Measurements from ENCODE around the gene TBXAS1.
A peak's percentile ranks its signal among the peaks of the same experiment; 100 is the strongest.

Gene TBXAS1

GRCh38 chr7:140045697-140046096 lies 216.6 kb downstream of the TBXAS1 start:
- no peak for DNase-seq (ENCODE audit: low read depth, low spot score)

DNA sequence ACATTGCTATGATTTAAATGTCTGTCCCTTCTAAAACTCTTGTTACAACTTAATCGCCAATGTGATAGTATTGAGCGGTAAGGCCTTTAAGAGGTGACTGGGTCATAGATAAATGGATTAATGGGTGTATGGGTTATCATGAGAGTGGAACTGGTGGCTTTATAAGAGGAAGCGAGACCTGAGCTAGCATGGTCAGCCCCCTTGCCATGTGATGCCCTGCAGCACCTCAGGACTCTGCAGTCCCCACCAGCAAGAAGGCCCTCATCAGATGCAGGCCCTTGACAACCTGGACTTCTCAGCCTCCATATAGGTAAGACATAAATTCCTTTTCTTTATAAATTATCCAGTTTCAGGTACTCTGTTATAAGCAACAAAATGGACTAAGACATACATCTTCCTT lies 218.1 kb downstream of the TBXAS1 start:
- no peak for DNase-seq (ENCODE audit: low read depth, low spot score)

- DNase-seq (ENCODE audit: low read depth, low spot score) = no peak
Observed at GRCh38 chr7:140048138-140048537, 219.1 kb downstream of the TBXAS1 start.

GRCh38 chr7:140048989-140049338 lies 219.9 kb downstream of the TBXAS1 start:
- DNase-seq (ENCODE audit: low read depth, low spot score) = no peak

DNA sequence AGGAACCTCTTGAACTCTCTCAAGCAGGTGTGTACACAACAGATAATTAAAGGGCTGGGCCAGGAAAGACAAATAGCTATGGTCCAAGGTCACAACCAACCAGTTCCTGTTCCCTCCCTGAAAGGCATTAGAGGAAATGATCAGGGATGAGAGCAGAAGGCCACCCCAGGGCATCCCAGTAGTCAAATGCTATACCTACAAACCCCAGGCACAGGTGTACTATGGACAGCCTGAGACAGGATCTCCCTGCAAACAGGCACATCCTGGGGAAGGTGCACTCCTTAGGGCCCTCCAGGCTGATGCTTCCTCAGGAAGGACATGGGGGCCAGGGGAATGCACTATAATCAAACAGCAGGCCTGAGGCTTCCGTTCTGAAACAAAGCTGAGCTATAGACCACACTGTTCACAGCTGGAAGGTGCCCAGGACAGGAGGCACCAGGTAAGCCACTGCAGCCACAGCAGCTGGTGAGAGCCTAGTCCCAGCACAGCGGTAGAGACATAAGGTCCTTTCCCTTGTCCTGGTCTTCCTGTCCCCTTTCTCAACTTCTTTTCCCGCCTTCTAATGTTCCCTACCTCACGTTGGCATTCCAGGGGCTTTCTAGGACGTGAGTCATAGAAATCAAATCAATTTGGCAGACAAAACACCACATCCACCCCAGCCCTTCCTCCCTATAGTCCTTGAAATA lies 220.4 kb downstream of the TBXAS1 start:
- DNase-seq (ENCODE audit: low read depth, low spot score) = peak; percentile 57

DNA sequence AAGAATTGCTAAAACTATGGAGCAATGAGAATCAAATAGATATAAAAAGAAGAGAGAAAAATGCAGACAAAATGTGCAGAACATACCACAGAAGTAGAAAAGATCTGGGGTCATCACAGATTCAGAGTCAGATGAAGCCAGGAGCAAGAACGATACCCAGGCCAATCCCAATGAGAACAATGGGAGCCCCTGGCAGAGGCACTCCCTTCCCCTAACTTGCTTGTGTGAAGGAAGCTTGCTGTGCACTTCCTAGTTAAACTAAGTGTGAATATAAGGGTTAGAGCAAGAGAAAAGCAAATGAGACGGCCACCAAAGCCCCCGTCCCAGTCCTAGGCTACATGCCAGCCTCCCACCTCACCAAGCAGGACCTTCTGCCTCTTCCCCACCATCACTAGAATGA lies 221.0 kb downstream of the TBXAS1 start:
- no peak for DNase-seq (ENCODE audit: low read depth, low spot score)

DNA sequence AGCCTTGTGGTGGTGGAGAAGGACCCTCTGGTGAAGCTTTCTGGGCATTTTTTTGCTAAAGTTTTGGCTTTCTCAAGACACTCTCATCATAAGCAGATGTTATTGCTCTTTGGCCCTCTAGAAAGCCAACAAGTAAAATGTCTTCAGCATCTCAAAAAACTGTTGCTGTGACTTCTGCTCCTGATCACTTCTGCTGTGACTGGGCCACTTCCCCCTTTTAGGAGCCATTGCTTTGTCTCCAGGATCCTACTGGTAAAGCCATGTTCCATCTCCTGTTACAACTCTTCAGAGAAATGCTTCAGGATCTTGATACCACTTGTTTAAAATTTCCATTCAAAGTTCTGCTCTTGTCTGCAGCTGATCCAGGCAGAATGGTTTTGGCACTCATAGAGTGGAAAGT lies 222.8 kb downstream of the TBXAS1 start:
- no peak for DNase-seq (ENCODE audit: low read depth, low spot score)

GRCh38 chr7:140053812-140054539 lies 224.9 kb downstream of the TBXAS1 start:
- DNase-seq (ENCODE audit: low read depth, low spot score) = no peak

DNA sequence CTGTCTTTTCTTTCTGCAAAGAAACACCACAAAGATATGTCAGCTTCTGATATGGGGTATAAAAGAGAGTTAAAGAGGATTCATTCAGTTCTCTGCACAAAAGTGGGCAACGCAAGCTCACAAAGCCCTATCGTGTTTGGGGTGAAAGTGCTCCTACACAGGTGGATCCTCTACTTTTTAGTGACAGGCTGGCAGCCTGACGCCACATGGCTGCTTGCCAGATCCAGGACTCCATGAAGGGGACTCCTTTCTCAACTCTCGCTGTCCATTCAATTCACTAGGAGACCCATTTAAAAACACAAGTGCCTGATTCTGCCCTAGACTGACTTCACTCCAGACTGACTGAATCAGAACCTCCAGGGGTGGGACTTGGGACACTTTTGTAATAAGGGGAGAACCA lies 225.7 kb downstream of the TBXAS1 start:
- DNase-seq (ENCODE audit: low read depth, low spot score) = no peak

DNA sequence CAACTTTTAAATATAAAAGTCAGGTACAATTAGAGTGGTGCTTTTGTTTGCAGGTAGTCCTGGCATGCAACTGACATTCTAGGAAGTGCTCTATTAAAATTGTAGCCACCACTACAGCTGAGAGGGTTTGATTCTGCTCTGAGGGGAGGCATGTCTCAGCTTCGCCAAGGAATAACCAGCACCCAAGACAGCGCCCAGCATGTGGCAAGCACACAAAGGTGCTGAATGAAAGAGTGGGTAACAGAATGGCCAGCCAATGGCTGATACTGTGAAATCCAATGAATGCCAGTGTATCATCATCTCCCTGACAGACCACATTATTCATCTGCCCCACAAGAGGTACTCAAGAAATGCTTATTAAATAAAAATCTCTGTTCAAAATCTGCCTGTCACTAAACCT lies 226.8 kb downstream of the TBXAS1 start:
- DNase-seq (ENCODE audit: low read depth, low spot score) = no peak

GRCh38 chr7:140056431-140057142 lies 227.5 kb downstream of the TBXAS1 start:
- DNase-seq (ENCODE audit: low read depth, low spot score) = no peak

DNA sequence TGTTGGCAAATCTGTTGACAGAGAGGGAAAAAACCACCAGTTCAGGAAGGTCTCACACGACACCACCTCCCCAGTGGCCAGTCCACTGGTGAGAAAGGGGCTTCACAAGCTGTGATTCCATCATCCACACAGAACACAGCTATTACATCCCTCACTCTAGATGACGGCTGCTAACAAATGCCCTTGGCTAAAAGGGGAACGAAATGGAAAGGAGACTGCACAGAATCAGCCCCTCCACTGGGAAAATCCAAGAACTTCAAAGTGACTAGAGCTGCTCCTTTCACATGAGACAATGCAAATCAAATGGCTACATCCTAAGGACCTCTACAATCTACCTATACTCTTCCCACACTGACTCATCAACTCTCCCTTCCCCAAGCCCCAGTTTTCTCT lies 228.1 kb downstream of the TBXAS1 start:
- no peak for DNase-seq (ENCODE audit: low read depth, low spot score)

- no peak for DNase-seq (ENCODE audit: low read depth, low spot score)
Observed at GRCh38 chr7:140058517-140058916, 229.5 kb downstream of the TBXAS1 start.

DNA sequence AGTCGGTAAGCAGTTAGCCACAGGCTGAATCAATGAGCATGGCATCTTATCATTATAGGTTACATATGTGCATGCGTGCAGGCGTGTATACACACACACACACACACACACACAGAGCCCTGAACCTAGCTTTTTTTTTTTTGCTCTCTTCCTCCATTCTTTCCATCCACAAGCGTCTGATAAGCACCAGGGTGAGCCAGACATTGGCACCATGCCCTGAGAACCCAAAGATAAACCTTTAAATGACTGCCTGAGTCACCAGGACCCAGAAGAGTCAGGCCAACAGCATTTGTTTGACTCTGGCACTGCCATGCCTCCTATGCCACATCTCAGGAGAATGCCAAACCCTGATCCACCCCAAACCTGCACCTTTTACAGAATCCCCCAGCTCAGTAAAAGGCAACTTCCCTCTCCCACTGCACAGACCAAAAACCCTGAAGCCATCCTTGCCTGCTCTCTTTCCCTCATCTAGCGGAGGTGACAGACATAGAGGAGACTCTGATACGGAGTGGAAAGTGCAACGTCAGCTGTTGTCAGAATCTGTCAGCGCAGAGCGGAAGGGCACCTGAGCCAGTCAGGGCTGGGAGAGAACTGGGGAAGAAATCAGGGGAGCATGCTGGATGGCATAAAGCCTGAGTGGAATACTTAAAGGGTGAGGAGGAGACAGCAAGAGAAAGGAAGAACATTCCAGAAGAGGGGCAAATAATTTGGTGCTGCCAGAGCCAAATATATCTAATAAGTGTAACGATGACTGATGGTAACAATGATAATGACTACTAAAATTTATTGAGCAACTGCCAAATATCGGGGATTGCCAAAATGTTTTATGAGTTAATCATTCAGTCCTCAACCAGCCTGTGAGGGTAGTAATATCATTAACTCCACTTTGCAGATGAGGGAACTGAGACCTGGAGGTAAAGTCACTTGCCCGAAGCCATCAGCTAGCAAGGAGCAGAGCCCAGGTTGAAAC lies 230.5 kb downstream of the TBXAS1 start:
- peak; percentile 93 for DNase-seq (ENCODE audit: low read depth, low spot score)

DNA sequence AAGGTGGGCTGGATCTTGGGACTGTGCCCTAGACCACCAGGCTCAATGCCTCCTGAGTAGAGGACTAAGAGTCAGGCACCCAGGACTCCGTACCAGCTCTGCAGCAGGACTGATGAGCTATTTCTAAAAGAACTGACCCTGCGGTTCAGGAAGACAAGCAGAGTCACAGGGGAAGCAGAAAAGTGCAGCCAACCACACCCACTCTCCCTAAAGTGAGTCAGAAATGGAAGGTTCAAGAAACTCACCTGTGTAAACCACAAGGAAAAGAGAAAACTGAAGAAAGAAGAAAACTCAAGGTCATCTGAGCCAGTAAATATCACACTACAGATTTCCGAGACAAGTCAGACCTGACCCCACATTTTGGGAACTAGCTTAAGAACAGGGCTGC lies 231.2 kb downstream of the TBXAS1 start:
- DNase-seq (ENCODE audit: low read depth, low spot score) = no peak

DNA sequence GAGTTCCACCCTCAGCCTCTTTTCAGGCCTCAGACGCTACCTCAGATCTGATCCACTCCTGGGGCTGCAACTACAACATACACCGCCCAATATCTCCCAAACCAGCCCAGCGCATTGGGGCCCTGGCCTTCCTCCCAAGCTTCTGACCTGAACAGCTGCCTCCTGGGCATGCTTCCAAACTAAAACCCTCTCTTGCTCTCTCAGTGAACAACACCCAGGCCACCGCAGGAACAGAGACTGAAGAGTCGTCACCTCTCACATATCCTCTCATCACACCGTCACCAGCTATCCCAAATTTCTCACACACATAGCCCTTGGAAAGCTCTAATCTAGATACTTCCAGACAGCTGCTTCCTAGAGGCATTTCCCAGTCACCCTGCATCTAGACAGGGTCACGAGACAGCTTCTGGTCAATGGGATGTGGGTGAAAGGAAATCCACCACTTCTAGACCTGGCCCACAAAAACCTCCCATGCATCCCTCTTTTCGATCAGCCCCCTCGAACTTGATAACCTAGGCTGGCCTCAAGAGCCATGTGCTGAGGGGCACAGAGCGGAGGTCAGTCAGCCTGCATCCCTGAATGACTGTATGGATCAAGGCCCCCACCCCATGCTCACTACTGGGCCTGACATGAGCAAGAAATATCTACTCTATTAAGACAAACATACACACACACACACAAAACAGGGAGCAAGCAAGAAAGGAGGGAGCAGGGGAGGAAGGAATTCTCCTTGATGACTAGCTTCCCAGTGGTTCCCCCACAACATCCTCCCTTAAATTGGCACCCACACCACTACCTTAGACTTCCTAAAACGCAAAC lies 231.9 kb downstream of the TBXAS1 start:
- peak; percentile 23 for DNase-seq (ENCODE audit: low read depth, low spot score)

DNA sequence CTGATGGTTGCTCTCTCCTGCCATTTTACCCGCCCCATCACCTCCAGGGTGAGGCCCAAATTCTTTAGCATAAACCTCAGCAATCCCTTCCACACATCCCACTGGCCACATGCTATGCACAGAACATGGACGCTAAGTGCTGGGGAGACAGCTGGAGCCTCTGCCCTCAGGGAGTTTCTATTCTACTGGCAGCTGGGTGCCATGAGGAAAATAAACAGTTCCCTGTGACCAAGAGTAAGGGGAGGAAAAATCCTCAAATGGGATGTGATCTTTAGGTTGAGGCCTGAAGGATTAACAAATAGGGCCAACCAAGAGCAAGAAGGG lies 232.5 kb downstream of the TBXAS1 start:
- DNase-seq (ENCODE audit: low read depth, low spot score) = no peak

GRCh38 chr7:140062118-140062527 lies 233.1 kb downstream of the TBXAS1 start:
- DNase-seq (ENCODE audit: low read depth, low spot score) = peak; percentile 42

GRCh38 chr7:140062528-140063299 lies 233.7 kb downstream of the TBXAS1 start, which contains the start of gene PARP12:
TSS of gene PARP12 (minus strand) at chr7:140062951. CDS start at chr7:140062847, 104 bp downstream.
- peak; percentile 93 for DNase-seq (ENCODE audit: low read depth, low spot score)

DNA sequence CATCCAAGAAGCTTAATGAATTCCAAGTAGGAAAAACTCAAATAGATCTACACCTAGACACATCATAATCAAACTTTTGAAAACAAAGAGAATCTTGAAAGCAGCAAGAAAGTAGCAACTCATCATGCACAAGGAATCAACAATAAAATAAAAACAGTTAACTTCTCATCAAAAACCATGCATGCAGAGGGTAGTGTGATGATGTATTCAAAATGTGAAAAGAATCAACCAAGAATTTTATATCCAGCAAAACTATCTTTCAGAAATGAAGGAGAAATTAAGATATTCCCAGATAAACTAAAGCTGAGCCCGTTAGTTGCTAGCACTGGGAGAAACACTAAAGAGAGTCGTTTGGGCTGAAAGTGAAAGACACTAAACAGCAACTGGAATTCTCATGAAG lies 238.0 kb downstream of the TBXAS1 start:
- no peak for DNase-seq (ENCODE audit: low read depth, low spot score)

All from astrocyte of the hippocampus (primary cell).